ENCODE results near the gene CCDC90B.
A peak's percentile ranks its signal among the peaks of the same experiment; 100 is the strongest.
"Not testable (repeated sequence)": the region's sequence is repeated elsewhere in the genome, so short reads cannot be mapped to it uniquely, and the experiment has no call there.

Gene CCDC90B, protein sequence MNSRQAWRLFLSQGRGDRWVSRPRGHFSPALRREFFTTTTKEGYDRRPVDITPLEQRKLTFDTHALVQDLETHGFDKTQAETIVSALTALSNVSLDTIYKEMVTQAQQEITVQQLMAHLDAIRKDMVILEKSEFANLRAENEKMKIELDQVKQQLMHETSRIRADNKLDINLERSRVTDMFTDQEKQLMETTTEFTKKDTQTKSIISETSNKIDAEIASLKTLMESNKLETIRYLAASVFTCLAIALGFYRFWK

DNA sequence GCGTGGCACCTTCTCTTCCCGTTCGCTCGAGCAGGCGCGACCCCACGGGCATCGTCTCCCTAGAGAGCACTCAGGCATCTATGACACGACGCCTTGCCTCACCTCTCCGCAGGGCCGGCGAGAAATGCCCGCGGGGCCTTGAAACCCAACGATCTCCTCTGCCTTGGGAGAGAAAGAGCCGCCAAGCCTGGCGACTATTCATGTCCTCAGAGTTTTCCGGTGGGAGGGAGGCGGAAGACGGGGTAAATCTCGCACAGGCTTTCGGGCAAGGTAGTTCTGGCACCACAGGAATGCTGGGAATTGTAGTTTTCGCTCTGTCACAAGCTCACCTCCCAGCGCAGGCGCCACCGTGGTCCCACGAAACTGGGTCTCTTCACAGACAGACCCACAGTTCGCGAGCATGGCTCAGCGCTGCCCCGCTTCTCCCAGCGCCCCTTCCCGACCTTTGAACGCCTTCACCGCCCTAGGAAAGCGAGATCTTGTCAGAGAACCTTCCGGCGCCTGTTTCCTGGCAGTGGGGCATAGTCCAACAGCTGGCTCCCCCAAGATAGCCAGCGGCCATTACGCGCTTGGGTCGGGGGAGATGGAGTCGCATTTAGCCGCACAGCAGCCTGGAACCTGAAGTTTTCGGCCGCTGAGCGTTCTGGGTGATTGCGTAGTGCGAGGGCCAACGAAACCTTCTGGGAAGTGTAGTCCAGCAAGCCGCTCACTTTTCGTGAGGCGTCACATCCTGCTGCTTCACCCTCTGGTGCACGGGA is at the start of gene CCDC90B:
TSS of gene CCDC90B (minus strand) at position 597 of the 758 bp plus-strand sequence. CDS start at position 202, 395 bp downstream.
- peak; percentile 95 for DNase-seq

- no peak for DNase-seq
These were observed 49.4 kb upstream of the CCDC90B start for GRCh38 chr11:83335446-83336070.

DNA sequence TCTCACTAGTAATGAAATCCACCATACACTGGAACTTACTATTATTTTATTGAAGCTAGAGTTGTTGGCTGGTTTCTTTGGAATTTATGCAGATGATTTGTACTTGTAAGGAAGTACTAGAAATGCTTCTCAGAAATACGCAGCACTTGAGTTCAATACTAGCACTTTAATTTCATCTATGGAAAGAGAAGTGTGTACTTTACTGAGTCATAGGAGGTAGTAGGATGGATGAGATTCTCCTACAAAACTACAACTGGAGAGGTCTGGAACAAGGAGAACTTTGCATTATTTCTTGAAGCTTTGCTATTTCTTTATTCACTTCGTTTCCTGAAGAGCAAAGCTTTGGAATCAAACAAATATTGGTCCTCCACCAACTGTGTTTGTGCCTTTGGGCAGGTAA is 44.1 kb upstream of the CCDC90B start:
- no peak for DNase-seq

GRCh38 chr11:83326326-83326725 is 40.2 kb upstream of the CCDC90B start:
- DNase-seq: no peak

DNA sequence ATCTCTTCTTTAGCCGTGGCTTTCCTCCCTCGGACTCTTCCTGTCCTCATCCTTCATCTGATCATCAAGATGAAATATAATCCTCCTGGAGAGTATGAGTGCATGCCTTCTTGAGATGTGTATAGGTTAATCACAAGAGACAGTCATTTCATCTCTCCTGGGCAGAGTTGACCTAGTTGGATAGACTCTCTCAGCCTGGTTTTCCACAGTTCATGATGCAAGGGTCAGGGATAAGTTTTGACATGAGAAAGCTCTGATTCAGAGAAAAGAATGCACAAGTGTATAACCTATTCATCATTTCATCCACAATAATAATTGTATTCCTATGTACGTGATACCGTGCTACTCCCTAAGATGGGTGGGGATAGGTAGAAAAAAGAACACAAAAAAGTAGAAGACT is 33.2 kb upstream of the CCDC90B start:
- no peak for DNase-seq

- no peak for DNase-seq
These were observed 32.8 kb upstream of the CCDC90B start for GRCh38 chr11:83318931-83319330.

DNA sequence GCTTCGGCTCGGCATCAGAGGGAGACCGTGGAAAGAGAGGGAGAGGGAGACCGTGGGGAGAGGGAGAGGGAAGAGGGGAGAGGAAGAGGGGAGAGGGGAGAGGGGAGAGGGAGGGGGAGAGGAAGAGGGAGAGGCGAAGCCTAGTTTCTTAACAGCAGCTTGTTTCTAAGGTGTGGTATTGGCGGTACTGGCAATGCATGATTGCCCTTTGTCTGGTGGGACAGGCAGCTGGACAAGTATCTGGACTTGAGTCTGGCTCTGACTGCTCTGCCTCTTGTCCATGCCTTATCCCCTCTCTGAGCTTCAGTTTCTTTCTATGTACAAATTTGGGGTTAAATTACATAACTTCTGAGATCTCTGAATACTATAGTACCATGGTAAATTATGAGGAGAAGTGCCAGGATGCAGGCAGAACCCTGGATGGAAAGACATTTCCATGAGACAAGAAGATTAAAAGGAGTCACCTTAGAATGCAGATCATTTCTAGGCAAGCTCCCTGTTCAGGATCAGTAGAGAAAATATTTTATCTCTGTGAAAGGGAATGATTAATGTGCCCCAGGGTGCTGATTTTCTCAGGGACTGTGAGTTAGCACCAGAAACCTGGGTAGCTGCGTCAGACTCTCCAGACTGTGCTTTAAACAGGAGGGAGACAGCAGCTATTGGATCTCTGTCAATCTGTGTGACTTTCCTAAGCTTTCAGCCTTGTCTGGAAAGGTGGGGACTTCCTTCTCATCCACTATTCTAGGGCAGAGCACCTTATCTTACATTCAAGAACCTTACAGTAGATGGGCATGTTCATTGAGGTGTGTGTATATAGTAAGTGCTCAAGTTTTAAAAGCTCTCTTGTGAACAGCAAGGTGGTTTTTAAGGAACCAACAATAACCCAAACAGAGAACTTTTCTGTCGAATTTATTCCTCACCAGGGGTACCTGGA is 31.9 kb upstream of the CCDC90B start:
- DNase-seq: no peak

GRCh38 chr11:83316897-83317268 is 30.7 kb upstream of the CCDC90B start:
- DNase-seq: not testable (repeated sequence)

DNA sequence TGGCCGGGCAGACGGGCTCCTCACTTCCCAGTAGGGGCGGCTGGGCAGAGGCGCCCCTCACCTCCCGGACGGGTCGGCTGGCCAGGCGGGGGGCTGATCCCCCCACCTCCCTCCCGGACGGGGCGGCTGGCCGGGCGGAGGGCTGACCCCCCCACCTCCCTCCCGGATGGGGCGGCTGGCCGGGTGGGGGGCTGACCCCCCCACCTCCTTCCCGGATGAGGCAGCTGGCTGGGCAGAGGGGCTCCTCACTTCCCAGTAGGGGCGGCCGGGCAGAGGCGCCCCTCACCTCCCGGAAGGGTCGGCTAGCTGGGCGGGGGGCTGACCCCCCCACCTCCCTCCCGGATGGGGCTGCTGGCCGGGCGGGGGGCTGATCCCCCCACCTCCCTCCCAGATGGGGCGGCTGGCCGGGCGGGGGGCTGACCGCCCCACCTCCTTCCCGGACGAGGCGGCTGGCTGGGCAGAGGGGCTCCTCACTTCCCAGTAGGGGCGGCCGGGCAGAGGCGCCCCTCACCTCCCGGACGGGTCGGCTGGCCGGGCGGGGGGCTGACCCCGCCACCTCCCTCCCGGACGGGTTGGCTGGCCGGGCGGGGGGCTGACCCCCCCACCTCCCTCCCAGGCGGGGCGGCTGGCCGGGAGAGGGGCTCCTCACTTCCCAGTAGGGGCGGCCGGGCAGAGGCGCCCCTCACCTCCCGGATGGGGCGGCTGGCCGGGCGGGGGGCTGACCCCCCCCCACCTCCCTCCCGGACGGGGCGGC is 30.2 kb upstream of the CCDC90B start:
- DNase-seq: not testable (repeated sequence)

GRCh38 chr11:83312430-83312829 is 26.3 kb upstream of the CCDC90B start:
- no peak for DNase-seq

- DNase-seq: no peak
These were observed 25.5 kb upstream of the CCDC90B start for GRCh38 chr11:83311701-83312100.

- DNase-seq: no peak
These were observed 24.6 kb upstream of the CCDC90B start for GRCh38 chr11:83310718-83311117.

- not testable (repeated sequence) for DNase-seq
These were observed 22.4 kb upstream of the CCDC90B start for GRCh38 chr11:83308536-83308935.

DNA sequence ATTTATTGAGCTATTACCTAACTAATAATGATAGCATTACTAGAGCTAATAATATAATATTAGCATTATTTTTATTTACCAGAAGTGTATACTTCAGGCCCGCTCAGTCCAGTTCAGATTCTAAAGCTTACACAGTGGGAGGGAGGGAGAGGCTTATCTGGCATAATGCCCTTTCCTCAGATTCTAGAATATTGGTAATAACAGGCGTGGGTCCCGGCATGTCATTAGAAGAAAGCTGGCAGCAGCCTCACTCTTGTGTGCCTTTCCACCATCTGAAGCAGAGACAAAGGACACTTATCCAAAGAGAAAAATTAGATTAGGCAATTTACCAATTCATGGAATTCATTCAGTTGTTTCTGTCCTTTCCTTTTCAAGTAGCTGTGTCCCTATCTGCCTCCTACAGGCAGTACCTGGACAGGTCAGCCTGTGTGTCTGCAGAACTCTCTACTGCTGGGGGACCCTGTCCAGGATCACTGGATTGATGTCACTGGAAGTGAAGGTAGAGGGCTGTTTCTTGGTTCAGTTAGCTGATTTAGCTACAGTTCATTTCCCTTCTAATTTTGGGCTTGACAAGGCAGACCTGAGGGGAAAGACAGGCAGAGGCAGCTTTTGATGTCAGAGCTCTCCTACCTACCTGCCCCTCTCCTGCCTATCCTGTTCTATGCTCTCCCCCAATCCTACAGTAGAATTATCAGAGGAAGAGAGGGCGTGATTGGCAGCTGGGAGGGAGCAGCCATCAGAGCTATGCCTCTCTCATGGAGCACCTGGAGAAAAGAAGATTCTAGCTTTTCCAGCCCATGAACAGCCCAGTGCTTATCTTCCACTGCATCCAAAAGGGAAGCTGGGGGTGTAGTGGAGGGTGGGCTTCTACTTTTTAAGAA is 20.3 kb upstream of the CCDC90B start:
- DNase-seq: no peak

- DNase-seq: no peak
These were observed 17.1 kb upstream of the CCDC90B start for GRCh38 chr11:83303316-83303715.

DNA sequence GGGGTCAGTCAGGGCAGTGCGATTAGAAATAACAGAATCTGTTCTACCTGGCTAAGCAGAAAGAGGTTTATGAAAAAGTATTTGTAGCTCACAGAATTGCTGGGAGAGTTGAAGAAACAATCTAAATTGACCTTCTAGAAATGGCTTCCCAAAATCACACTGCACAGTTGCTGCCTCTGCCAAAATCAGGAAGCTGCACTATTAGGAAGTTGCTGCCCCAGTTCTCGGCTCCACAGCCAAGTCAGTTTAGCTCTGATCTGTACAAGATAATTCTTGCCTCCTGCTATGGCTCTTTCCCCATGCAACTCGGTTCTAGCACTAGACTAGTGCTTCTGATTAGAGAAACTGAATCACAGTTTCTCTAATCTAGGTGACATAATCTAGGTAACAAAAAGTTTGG is 16.0 kb upstream of the CCDC90B start:
- DNase-seq: no peak

DNA sequence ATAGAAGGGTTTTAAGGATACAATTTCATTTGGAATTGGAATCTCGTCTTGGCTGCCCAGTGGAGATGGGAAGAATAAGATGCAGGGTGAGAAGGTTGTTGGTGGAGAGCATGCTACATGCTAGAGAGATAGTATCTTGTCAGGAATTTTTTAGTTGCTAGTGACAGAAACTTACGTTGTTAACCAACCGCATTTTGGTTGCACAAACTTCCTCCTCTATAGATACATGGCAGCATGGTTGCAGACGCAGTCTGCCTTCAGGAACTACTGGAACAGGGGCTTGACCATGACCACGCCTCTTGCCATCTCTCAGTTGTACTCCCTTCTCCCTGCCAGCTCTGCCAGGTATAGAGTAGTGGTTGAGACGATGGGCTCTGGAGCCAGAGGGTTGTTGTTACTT is 13.5 kb upstream of the CCDC90B start:
- no peak for DNase-seq

GRCh38 chr11:83294208-83294607 is 8.0 kb upstream of the CCDC90B start:
- DNase-seq: no peak

- no peak for DNase-seq
These were observed 7.2 kb upstream of the CCDC90B start for GRCh38 chr11:83293457-83293774.

DNA sequence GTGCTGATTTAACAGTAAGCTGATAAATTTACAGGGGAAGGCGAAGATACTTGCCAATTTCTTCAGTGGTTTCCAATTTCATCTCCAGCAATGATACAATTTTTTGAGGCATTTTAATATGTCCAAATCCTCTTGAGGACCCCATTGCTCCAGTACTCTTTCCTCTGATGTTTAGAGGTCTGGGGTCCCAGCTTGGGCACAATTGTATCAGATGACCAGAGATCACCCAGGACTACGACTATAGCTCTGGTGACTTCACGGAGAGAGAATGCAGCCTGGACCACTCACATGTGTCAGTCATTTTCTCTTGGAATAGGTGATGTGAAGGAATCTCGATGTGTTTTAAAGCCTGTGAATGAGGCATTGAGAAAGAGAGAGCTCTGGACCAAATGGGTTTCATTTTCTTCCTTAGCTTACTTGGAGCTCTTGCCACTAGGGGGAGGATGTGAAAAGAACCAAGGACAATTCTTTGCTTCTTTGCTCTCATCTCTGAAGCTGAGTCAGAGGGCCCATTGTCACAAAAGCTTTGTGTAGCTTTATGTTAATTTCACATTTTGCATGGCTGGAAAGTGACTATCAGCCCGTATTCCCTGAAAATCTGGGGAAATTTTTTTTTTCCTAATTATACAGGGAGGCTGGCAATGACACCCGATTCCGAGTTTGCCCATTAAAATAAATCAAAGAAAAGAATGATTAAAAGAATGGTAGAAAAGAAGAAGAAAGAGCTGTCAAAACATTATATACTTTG is 6.7 kb upstream of the CCDC90B start:
- no peak for DNase-seq

DNA sequence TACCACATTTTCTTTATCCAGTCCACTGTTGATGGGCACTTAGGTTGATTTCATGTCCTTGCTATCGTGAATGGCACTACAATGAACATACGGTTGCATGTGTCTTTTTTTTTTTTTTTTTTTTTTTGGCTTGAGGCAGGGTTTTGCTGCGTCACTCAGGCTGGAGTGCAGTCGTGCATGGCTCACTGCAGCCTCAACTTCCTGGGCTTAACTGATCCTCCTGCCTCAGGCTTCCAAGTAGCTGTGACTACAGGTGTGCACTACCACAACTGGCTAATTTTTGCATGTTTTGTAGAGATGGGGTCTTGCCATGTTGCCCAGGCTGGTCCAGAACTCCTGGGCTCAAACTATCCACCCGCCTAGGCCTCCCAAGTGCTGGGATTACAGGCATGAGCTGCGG is 1.5 kb upstream of the CCDC90B start:
- no peak for DNase-seq

Data from CD4-positive, alpha-beta T cell treated with Interleukin-15 for 1 hour (primary cell).